PC-9 (cell line): ENCODE measurements around the gene NCMAP.

ENCODE experiments used
- EZH2 ChIP-seq: fragments of 200-600 bp; sonication (generic); IDR thresholded peaks from 2 replicates; pipeline ENCODE4 v1.8.0; 2017; ENCODE audit warnings: antibody characterized with exemption, low read depth
- TF ChIP-seq, protein P1 (sequence below): fragments of 200-600 bp; sonication (generic); conservative IDR thresholded peaks from 2 replicates; pipeline ENCODE4 v1.6.1; 2017; ENCODE audit warnings: mixed run types, antibody characterized with exemption, mild to moderate bottlenecking, moderate library complexity

DNA sequence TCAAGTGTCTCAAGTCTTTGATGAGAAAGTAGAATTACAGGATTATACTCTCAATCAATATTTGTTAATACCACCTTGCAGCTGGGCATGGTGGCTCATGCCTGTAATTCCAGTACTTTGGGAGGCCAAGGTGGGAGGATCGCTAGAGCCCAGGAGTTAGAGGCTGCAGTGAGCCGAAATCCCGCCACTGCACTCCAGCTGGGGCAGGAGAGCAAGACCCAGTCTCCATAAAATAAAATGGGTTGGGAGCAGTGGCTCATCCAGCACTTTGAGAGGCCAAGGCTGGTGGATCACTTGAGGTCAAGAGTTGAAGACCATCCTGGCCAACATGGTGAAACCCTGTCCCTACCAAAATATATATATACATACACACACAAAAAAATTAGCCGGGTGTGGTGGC, 1.2 kb upstream of the NCMAP start:
- TF ChIP-seq, protein P1, sequence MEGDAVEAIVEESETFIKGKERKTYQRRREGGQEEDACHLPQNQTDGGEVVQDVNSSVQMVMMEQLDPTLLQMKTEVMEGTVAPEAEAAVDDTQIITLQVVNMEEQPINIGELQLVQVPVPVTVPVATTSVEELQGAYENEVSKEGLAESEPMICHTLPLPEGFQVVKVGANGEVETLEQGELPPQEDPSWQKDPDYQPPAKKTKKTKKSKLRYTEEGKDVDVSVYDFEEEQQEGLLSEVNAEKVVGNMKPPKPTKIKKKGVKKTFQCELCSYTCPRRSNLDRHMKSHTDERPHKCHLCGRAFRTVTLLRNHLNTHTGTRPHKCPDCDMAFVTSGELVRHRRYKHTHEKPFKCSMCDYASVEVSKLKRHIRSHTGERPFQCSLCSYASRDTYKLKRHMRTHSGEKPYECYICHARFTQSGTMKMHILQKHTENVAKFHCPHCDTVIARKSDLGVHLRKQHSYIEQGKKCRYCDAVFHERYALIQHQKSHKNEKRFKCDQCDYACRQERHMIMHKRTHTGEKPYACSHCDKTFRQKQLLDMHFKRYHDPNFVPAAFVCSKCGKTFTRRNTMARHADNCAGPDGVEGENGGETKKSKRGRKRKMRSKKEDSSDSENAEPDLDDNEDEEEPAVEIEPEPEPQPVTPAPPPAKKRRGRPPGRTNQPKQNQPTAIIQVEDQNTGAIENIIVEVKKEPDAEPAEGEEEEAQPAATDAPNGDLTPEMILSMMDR, result no peak
- no peak for TF ChIP-seq EZH2
